MM.1S (cell line): ENCODE data around the gene AJM1.
"Not testable (repeated sequence)": the region's sequence is repeated elsewhere in the genome, so short reads cannot be mapped to it uniquely, and the experiment has no call there.

Experiments
- DNase-seq: peaks from one replicate; pipeline ENCODE4 v3.0.0-alpha.2; 2015
- H2AFZ ChIP-seq: fragments of 300-600 bp; sonication (generic); 2 replicates; pipeline ENCODE4 v1.6.0; 2016; ENCODE audit warnings: antibody characterized with exemption, low read length
- H3F3A ChIP-seq: fragments of 300-600 bp; sonication (generic); 2 replicates; pipeline ENCODE4 v1.6.1; 2016; ENCODE audit warnings: mild to moderate bottlenecking, antibody characterized with exemption, low read length, moderate library complexity, mixed read lengths; ENCODE audit not compliant: insufficient read depth
- H3K27ac ChIP-seq: fragments of 300-600 bp; sonication (generic); 2 replicates; pipeline ENCODE4 v1.5.1; 2016; ENCODE audit warnings: mild to moderate bottlenecking, low read length
- H3K27me3 ChIP-seq: fragments of 300-600 bp; sonication (generic); replicated peaks from 2 replicates; pipeline ENCODE4 v1.6.0; 2016; ENCODE audit warnings: low read length; ENCODE audit not compliant: insufficient read depth
- H3K36me3 ChIP-seq: fragments of 300-600 bp; sonication (generic); replicated peaks from 2 replicates; pipeline ENCODE4 v1.6.1; 2016; ENCODE audit warnings: mild to moderate bottlenecking, low read length, mixed read lengths; ENCODE audit not compliant: insufficient read depth
- H3K4me1 ChIP-seq: fragments of 300-600 bp; sonication (generic); 2 replicates; pipeline ENCODE4 v1.6.1; 2016; ENCODE audit warnings: low read length, mixed read lengths
- H3K4me2 ChIP-seq: fragments of 300-600 bp; sonication (generic); 2 replicates; pipeline ENCODE4 v1.6.0; 2016; ENCODE audit warnings: low read depth, low read length
- H3K4me3 ChIP-seq: fragments of 300-600 bp; sonication (generic); 2 replicates; pipeline ENCODE4 v1.5.1; 2016; ENCODE audit warnings: low read length, mixed read lengths
- H3K79me2 ChIP-seq: fragments of 300-600 bp; sonication (generic); 2 replicates; pipeline ENCODE4 v1.6.1; 2016; ENCODE audit warnings: mixed run types, low read length, mixed read lengths
- H3K9ac ChIP-seq: fragments of 300-600 bp; sonication (generic); 2 replicates; pipeline ENCODE4 v1.6.1; 2016; ENCODE audit warnings: low read length, mixed read lengths
- H3K9me2 ChIP-seq: fragments of 300-600 bp; sonication (generic); replicated peaks from 2 replicates; pipeline ENCODE4 v1.6.1; 2016; ENCODE audit warnings: mild to moderate bottlenecking, low read length, mixed read lengths; ENCODE audit not compliant: insufficient read depth
- H3K9me3 ChIP-seq: fragments of 300-600 bp; sonication (generic); replicated peaks from 2 replicates; pipeline ENCODE4 v1.6.1; 2016; ENCODE audit warnings: mild to moderate bottlenecking, low read length, mixed read lengths; ENCODE audit not compliant: insufficient read depth
- H4K20me1 ChIP-seq: fragments of 300-600 bp; sonication (generic); 2 replicates; pipeline ENCODE4 v1.6.1; 2016; ENCODE audit warnings: mild to moderate bottlenecking, low read length, moderate library complexity, mixed read lengths; ENCODE audit not compliant: insufficient read depth
- EZH2 ChIP-seq: fragments of 300-600 bp; sonication (generic); optimal IDR thresholded peaks from 2 replicates; pipeline ENCODE3; 2017; ENCODE audit warnings: low read depth, mild to moderate bottlenecking, antibody characterized with exemption, low read length, mixed read lengths
- EZH2phosphoT487 ChIP-seq: fragments of 300-600 bp; sonication (generic); IDR thresholded peaks from 2 replicates; pipeline ENCODE4 v1.6.1; 2018; ENCODE audit warnings: antibody characterized with exemption, low read length
- TF ChIP-seq, protein P1 (sequence below): fragments of 300-600 bp; sonication (generic); IDR thresholded peaks from 2 replicates; pipeline ENCODE4 v1.5.1; 2016; ENCODE audit warnings: antibody characterized with exemption, low read length, mixed read lengths

Gene AJM1

DNA sequence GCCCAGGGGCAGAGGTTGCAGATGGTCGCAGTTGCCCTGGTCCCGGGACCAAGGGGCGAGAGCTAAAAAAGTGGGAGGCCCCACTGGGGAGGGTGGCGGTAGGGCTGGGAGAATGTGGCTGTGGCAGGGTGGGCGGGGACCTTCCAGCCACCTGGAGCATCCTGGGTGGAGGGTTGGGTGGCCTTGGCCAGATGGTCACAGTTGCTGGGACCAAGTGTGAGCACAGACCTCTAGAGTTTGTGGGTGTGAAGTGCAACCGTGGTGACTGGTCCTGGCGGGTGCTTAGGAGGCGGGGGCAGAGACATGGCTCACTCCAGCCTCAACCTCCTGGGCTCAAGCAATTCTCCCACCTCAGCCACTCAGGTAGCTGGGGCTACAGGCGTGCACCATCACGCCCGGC is 38.4 kb downstream of the AJM1 start:
- no peak for TF ChIP-seq EZH2phosphoT487
- TF ChIP-seq, protein P1, sequence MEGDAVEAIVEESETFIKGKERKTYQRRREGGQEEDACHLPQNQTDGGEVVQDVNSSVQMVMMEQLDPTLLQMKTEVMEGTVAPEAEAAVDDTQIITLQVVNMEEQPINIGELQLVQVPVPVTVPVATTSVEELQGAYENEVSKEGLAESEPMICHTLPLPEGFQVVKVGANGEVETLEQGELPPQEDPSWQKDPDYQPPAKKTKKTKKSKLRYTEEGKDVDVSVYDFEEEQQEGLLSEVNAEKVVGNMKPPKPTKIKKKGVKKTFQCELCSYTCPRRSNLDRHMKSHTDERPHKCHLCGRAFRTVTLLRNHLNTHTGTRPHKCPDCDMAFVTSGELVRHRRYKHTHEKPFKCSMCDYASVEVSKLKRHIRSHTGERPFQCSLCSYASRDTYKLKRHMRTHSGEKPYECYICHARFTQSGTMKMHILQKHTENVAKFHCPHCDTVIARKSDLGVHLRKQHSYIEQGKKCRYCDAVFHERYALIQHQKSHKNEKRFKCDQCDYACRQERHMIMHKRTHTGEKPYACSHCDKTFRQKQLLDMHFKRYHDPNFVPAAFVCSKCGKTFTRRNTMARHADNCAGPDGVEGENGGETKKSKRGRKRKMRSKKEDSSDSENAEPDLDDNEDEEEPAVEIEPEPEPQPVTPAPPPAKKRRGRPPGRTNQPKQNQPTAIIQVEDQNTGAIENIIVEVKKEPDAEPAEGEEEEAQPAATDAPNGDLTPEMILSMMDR: no peak
- TF ChIP-seq EZH2: no peak
- H3K4me3 ChIP-seq: no peak overlapping the region
- H3K27me3 ChIP-seq: no peaks in the 10 kb centered on the region
- no peak overlapping the region for H3K9ac ChIP-seq
- peaks cover 20% of the 10 kb centered on the region for H3K4me1 ChIP-seq
- peaks cover 29% of the 10 kb centered on the region for H3F3A ChIP-seq
- H3K36me3 ChIP-seq: no peaks in the 10 kb centered on the region
- H3K27ac ChIP-seq: no peak overlapping the region
- H3K4me2 ChIP-seq: no peak overlapping the region
- no peaks in the 10 kb centered on the region for H3K9me3 ChIP-seq
- no peak overlapping the region for H2AFZ ChIP-seq
- H4K20me1 ChIP-seq: no peaks in the 10 kb centered on the region
- no peaks in the 10 kb centered on the region for H3K9me2 ChIP-seq
- DNase-seq: no peak
- peaks cover 14% of the 10 kb centered on the region for H3K79me2 ChIP-seq

DNA sequence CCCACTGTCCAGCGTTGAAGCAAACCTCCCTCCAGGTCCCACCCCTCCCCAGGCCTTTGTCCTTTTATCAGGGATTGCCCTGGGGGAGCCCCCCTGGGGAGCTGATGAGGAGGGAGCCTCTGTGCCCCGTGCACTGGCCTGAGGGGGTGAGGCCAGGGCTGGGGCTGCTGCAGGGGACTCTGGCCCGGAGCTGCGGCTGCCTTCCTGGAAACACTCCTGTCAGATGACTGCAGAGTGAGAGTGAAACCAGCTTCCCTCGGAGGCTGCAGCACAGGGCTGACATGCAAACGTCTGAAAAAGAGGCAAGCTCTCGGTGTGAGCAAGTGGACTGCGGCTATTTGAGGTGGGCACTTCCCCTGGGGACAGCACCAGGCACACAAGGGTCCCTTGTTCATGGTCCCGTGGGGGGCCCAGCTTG is 39.4 kb downstream of the AJM1 start:
- Histone ChIP-seq H3K27ac (peak overlapping the region; percentile 87), H3K9ac (peak overlapping the region; percentile 66), H3K79me2 (peaks cover 19% of the 10 kb centered on the region), H3K4me2 (peak overlapping the region; percentile 96), H3K4me3 (peak overlapping the region; percentile 64), H2AFZ (peak overlapping the region; percentile 57), H3K4me1 (peaks cover 20% of the 10 kb centered on the region), H3K36me3 (no peaks in the 10 kb centered on the region), H4K20me1 (no peaks in the 10 kb centered on the region), H3F3A (peaks cover 29% of the 10 kb centered on the region), H3K27me3 (no peaks in the 10 kb centered on the region), H3K9me2 (no peaks in the 10 kb centered on the region), H3K9me3 (no peaks in the 10 kb centered on the region)
- TF ChIP-seq EZH2phosphoT487 (no peak), EZH2 (no peak)
- TF ChIP-seq, protein P1: no peak
- peak; percentile 65 for DNase-seq

DNA sequence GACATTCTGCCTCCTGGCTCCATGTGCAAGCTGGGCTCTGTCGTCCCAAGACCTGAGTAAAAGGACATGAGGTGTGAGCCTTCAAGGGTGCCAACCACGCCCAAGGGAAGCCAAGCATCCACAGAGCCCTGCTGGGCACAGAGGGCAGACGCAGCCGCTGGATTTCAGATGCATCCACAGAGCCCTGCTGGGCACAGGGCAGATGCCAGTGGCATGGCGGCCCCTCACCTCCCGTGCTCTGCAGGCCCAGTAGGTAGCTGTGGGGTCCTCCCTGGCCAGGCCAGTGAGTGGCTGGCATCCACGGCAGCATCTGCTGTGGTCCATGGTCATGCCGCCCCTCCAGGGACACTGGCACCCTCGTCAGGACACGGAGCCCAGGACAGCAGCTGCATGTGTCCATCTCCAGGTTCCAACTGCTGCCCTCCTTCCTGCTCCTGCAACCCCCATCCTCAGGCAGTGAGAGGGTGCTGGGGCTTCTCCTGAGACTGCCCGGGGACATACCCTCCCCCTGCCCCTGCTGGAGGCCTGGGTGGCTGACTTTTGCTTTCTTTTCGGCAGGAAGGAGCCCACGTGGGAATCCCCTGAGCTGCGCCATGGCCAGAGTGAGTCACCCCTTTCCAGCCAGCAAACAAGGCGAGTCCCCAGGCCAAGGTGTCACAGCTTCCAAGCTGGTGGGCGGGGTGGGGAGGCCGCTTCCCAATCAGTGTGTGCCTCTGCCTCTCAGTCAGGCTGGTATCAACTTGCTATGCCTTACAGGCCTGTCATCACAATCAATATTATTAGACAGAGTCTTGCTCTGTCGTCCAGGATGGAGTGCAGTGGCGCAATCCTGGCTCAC is 40.0 kb downstream of the AJM1 start:
- H3F3A ChIP-seq: peaks cover 29% of the 10 kb centered on the region
- peak overlapping the region; percentile 96 for H3K4me2 ChIP-seq
- H3K9me3 ChIP-seq: no peaks in the 10 kb centered on the region
- no peaks in the 10 kb centered on the region for H3K9me2 ChIP-seq
- peaks cover 25% of the 10 kb centered on the region for H3K79me2 ChIP-seq
- peak overlapping the region; percentile 66 for H3K9ac ChIP-seq
- TF ChIP-seq EZH2: no peak
- TF ChIP-seq, protein P1: peak; percentile 2; the same call in 1 of the 2 replicates
- H3K27ac ChIP-seq: peak overlapping the region; percentile 87
- H3K27me3 ChIP-seq: no peaks in the 10 kb centered on the region
- peaks cover 20% of the 10 kb centered on the region for H3K4me1 ChIP-seq
- H2AFZ ChIP-seq: peak overlapping the region; percentile 57
- DNase-seq: peak; percentile 87
- peak overlapping the region; percentile 64 for H3K4me3 ChIP-seq
- no peaks in the 10 kb centered on the region for H4K20me1 ChIP-seq
- no peaks in the 10 kb centered on the region for H3K36me3 ChIP-seq

DNA sequence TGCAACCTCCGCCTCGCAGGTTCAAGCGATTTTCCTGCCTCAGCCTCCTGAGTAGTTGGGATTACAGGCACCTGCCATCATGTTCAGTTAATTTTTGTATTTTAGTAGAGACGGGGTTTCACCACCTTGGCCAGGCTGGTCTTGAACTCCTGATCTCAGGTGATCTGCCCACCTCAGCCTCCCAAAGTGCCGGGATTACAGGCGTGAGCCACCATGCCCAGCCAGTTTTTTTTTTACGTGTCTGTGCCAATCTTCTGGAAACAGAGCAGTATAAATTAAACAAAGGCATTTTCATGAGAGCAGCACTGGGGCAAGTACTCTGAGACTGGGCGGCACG is 40.6 kb downstream of the AJM1 start:
- Histone ChIP-seq H3F3A (peaks cover 29% of the 10 kb centered on the region), H3K4me2 (peak overlapping the region; percentile 96; the same call in 1 of the 2 replicates), H3K9ac (peak overlapping the region; percentile 66; the same call in 1 of the 2 replicates), H3K27ac (peak overlapping the region; percentile 87; the same call in 1 of the 2 replicates), H3K4me1 (peaks cover 20% of the 10 kb centered on the region), H3K79me2 (peaks cover 31% of the 10 kb centered on the region), H3K4me3 (peak overlapping the region; percentile 64), H2AFZ (0 out of 2 replicates have a peak overlapping the region, but pooled peaks have one; percentile 57)
- H3K36me3 ChIP-seq, H3K9me3 ChIP-seq, H4K20me1 ChIP-seq, DNase-seq, H3K9me2 ChIP-seq, H3K27me3 ChIP-seq: not testable (repeated sequence)

DNA sequence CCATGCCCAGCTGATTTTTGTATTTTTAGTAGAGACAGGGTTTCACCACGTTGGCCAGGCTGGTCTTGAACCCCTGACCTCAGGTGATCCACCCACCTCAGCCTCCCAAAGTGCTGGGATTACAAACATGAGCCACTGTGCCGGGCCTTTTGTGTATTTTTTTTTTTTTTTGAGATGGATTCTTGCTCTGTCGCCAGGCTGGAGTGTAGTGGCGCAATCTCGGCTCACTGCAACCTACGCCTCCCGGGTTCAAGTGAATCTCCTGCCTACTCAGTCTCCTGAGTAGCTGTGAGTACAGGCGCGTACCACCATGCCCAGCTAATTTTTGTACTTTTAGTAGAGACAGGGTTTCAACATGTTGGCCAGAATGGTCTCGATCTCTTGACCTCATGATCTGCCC is 41.4 kb downstream of the AJM1 start:
- H3K9me2 ChIP-seq, H3K9ac ChIP-seq, H2AFZ ChIP-seq, H3K27me3 ChIP-seq, H3K9me3 ChIP-seq, H4K20me1 ChIP-seq, H3K36me3 ChIP-seq, H3K4me3 ChIP-seq, DNase-seq, H3K4me2 ChIP-seq, H3K27ac ChIP-seq: not testable (repeated sequence)
- Histone ChIP-seq H3K79me2 (peaks cover 39% of the 10 kb centered on the region), H3K4me1 (peaks cover 20% of the 10 kb centered on the region), H3F3A (peaks cover 29% of the 10 kb centered on the region)
